Activated CD4-positive, alpha-beta T cell treated with anti-CD3 and anti-CD28 coated beads for 24 hours (primary cell): ENCODE data around the gene NEAT1.

Experiments
- DNase-seq, 2 donors: peaks; one replicate each; pipeline ENCODE4 v3.0.0-alpha.2; 2020; ENCODE audit warnings: low read depth in 2 of 2

The NEAT1 gene

DNA sequence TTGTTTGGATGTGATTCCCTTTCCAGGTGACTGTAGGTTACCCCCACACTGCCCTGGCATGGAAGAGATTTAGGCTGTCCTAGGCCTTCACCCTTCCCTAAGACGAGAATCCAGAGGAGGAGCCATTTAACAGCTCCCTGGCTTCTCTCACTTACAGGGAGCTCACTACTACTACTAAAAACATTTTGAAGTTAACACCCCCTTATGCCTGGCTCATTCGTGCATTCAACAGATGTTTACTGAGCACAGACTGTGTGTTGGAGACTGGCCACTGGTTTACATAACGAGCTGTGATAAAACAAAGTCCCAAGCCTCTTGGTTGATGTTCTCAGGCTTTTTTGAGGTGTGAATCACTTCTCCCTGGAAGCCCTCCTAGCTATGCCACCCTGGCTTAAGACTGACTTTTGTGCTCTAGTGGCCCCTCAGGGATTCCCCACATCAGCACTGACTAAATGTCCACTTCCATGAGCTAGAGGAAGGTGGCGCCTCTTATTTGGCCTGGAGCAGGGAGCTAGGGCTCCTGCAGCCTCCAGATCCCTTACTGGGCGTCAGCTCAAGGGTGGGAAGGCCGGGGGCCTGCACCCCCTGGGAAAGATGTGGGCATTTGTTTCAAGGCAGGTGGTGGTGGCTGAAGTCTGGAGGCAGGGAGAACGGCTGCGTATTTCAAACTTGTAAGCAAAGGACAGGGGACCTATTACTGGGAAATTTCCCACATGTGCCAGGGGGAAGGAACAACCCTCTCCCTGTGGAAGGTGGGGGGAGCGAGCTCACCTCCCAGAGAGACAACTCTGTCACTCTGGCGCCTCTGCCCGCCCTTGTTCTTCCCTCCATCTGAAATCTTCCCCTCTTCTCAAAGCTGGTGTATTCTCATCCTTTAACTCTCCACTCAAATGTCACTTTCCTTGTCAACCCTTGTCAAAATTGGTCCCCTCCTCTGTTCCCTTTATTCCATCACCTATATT lies 56.9 kb downstream of the NEAT1 start:
- no peak for DNase-seq

DNA sequence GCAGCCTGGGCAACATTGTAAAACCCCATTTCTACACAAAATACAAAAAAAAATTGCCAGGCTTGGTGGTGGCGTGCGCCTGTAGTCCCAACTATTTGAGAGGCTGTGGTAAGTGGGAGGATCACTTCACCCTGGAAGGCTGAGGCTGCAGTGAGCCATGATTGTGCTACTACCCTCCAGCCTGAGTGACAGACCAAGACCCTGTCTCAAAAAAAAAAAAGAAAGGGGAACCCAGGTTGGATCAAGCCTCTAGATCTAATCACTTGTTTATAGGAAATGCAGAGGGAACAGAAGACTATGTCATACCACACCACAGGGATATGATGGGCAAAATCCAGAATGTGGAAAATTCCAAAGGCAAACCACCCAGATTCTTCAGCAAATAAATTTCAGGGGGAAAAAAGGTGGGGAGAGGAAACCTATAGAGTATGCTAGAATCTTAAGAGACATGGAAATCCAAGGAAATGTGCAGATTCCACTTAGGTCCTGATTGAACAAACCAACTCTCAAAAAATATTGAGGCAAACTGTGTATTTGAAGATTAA lies 59.8 kb downstream of the NEAT1 start:
- DNase-seq, result no peak

DNA sequence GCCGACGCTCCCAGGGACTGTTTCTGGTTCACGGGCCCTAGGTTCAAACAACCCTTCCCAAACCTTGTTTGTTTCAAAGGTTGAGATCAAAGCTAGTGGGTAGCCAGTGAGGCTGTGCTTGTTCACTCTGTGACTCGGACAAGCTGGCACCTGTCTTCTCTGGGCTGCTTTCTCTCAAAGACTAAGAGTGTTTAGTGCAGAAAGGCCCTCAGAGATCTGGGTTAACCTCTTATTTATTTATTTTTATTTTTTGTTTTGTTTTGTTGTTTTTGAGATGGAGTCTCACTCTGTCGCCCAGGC lies 63.3 kb downstream of the NEAT1 start:
- no peak for DNase-seq

DNA sequence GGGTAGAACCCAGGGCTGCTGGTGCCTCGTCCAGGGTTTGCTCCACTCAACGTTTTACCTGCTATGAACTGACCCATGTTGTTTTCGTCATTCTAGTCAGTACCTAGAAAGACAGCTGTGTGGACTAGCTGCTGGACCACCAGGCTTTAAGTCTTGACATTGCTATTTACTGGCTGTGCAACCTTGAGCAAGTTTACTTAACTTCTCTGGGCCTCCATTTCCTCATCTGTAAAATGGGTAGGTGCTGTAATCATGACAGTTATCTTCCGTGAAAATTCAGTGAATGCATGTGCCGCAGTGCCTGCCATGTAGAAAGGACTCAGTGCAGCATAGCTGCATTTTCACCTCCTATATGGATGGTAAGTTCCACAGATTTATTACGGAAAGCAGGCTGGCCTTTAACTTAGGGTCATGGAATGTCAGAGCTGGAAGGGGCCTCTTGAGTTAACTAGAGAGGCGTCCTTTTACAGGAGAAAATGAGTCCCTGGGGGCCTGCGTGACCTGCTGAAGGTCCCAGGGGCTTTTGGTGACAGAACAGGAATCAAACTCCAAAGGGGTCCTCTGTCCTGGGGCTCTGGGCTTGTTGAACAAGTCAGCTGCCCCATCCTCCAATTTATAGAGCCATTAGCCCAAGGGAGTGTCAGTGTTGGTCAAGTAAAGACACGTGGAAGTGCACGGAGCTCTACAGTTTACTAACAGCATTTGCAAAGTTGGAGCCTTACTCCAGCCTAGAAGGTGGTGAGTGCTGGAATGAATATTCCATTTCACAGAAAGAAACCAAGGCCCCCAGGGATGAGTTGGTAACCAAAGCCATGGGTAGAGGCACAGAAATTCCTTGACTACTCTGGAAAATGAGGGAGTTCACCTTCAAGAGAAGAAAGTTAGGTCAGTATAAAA lies 64.2 kb downstream of the NEAT1 start:
- no peak for DNase-seq

DNA sequence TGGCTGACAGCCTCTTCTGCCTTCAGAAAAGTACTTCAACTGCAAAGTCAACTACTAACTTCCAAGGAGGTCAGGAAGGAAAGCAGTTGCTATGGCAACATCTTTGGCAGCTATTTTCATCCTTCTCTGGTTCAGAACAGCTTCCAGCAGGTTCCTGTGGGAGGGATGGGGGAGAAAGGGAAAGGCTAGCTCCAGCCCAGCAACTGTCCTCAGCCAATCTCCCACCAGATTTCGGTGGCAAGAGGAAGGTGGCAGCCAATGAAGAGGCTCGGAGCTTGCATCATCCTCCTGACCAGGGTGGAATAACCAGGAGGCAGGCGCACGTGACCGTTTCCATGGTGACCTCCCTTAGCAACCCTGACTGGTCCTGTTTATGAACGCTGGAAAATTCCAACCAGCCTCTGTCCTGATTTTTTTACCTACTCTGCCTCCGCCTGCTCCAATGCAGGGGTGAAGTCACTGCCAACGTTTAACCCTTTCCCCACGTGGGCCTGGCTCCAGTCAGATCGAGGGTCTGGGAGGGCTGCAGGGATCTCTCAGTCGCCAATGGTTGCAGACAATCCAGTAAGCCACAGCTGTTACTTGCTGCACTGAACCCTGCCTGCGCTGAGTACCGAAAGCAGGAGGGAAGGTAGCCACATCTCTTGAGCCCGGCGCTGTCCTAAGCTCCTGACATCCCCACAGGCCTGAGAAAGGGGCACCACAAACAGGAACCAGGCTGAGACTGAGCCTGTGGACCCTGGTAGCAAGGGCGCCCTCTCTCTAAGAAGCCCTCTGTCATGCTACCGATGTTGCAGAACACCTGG lies 65.1 kb downstream of the NEAT1 start:
- no peak for DNase-seq

DNA sequence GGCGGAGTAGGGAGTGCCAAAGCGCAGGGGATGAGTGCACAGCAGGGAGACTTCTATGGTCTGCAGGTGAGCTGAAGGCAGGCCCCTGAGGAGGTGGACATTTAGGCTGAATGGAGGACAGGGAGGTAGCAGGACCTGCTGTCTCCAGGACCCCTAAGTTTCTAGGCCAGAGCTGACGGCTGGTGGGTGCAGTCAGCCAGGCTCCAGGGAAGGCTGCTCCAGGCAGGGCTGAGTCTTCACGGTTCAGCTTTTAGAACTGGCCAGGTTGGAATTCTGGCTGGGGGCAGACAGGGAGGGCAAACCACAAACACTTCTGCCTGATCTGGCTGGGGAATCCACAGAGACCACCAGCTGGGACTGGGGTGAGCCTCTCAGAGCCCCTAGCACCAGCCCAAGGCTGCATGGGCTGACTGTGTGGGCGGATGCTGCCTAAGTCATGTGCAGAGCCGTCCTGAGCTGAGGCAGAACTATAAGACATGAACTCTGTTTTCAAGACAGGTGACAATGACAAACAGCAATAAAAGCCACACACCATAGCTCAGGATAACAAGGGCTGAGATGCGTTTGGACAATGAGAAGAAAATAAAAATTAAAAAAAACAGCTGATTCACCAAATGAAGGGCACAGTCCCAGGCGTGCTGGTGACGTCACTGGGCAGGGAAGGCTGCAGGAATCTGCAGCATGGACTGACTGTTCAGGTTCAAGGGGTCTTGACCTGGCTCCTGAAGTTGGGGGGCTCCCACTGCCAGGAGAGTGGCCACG lies 65.9 kb downstream of the NEAT1 start:
- DNase-seq, result no peak

DNA sequence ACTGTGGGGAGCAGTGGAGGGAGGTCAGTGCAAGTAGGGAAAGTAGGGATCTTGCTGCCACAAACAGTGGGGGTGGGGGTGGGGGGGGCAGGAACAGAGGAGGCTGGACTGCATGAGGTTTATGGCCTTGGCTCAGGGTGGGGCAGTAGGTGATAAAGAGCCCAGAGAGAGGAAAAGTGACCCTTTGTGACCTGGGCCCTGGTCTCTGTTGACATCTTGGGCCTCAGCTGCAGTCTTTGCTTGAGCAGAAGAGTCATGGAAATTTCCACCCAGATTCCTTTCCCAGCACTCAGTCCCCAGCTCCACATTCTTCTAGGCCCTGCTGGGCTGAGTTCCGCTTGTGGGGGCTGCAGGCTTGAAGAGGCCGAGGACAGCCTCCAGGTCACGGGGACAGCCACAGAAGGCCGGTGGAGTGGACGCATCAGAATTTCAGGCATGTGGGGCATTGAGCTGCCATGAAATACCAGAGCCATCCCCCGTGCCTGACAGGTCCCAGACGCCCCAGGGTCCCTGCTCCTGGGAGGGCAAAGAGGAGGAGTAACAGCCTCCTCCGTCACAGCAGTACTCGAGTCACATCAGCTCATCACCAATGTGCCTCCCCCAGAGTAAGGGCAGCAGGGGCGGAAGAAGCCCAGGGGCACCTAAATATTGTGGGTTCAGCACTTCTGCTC lies 66.6 kb downstream of the NEAT1 start:
- DNase-seq, result no peak

DNA sequence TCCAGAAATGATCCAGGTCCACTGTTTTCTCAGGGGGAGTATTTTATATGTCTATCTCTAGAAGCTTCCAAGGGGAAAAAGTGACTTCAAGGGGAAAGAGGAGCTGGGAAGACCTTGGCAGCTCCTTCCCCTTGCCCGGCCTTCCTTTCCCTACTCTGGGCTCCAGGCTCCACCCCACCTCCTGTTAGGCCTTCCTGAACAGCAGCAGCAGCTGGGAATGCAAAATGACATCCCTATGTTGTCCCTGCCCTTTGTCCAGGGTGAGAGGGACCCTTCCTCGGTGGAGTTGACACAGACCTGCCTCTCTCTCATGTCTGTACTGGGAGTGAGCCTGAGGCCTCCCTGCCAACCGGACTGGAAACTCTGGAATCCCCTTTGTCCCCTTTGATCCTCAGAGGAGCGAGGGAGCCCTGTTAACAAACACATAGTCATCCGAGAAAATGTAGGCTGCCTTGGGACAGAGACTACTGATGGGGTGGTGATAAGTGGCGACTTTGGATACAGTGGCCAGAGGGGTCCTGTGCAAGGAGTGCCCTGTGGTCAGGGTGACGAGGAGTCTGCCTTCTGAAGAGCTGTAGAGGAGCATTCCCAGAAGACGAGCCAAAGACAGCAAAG lies 67.2 kb downstream of the NEAT1 start:
- no peak for DNase-seq

DNA sequence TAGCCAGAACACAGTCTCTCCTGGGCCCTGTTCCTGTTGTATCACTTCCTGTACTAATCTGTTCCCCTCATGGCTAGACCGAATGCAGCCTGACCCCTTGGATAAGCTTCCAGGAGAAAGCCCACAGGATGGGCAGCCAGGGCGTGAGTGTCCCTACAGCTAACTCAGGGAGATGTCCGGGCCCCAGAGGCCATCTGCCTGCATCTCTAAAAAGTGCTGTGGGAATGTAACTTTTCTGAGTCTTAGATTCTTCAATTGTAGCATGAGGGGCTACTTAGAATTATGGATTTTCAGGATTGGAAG lies 68.5 kb downstream of the NEAT1 start:
- DNase-seq, result no peak

DNA sequence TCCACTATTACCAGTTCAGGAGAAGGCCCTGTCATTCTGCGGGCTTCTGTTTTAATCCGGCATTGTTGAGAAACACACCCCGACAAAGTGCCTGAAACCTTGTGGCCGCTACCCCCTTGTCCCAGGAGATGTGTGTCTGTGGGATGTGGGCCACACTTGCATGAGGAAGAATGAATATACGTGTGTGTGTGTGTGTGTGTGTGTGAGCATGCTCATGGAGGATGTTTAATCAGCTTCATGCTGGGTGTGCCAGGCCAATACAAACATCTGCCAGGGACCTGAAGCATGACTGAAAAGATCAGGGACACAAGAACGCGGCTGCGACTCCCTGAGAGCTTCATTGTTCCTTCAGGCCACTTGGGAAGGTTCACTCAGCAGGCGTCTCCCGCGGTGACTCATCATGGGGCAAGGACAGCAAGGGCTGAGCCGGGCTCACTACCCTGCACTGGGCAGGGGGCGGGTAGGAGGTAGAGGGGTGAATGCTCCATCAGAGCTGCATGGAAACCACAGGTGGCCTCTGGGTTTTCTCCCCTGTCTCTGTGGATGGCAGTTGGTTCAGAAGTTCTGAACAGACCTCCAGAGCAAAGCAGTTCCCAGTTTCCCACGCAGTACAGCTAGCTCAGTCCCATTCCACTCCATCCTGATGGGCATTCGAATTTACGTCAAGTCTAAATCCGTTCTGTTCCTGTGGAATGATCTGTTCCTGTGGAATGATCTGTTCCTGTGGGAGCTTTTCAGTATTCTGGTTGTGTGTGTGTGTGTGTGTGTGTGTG lies 69.2 kb downstream of the NEAT1 start:
- no peak for DNase-seq

DNA sequence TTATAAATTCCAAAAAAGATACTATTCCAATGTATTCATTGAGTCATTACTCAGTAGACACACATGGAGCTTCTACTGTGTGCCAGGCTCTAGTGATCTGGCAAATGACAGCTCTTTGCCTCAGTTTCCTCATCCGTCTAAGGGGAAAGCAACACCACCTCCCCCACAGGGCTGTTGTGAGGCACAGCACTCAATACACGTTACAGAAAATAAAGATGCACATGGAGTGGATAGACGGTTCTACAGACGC lies 69.7 kb downstream of the NEAT1 start:
- DNase-seq, result no peak

DNA sequence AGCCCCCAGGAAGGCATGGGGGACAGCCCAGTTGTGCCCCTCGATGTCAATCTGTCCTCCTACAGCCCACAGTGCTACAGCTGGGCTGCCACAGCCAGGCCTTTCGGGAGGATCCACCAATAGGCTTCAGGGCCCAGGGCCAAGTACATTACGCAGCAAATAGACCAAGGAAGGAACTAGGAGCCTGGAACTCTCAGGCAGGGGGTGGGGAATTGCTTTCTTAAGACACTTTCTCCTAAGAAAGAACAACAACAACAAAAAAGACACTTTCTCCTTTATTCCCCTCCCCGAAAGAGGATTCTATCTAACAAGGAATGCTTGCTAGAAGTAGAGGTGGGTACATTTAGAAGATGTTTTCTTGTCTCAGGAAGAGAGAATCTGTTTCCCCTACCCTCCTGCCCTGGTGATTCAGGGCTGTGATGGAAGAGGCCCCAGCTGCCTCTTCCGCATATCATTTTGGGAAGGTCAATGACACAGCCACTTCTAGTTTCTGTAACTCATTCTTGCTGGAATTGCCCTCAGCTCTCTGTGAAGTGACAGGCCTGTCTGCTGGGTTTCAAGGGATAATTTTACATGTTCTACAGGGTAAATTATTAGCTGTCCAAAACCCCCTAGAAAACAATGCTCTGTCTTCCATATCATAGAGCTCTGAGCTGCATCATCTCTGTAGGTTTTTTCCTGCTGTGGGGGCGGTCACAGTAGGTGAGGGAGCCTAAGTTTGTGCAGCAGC lies 70.2 kb downstream of the NEAT1 start:
- no peak for DNase-seq

DNA sequence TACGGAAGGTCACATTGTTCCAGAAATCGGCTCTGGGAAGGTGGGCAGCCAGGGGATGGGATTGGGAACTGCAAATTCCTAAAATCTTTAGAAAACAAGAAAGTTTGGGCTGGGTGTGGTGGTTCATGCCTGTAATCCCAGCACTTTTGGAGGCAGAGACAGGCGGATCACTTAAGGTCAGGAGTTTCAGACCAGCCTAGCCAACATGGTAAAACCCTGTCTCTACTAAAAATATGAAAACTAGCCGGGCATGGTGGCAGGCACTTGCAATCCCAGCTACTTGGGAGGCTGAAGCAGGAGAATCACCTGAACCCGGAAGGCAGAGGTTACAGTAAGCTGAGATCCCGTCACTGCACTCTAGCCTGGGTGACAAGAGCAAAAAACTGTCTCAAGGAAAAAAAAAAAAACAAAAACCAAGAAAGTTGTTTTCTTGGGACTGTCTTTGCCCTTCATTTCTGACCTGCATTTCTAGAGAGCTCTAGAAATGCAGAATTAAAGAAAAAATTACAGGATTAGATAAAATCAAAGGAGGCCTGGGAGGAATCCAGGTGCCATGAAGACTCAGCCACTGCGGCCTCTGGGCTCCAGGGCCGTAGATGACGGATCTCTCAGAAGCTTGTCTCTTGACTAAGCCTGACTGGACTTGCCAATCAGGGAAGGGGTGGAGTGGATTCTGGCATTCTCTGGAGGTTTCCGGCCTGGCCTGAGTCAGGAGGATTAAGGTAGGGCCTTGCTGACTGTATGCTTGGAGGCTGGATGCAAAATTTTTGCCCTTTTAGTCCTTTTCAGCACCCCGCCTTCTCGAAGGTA lies 71.0 kb downstream of the NEAT1 start:
- DNase-seq, result no peak
